HG02610 (cell line): ENCODE data around the gene ZNF273.
"Not testable (repeated sequence)": the region's sequence is repeated elsewhere in the genome, so short reads cannot be mapped to it uniquely, and the experiment has no call there.

Experiments
- ATAC-seq: cut with Tn5 transposase; IDR thresholded peaks from one replicate; pipeline ENCODE4 v1.9.1; 2021; ENCODE audit warnings: mild to moderate bottlenecking, moderate library complexity; ENCODE audit not compliant: unreplicated experiment

ZNF273 gene

DNA sequence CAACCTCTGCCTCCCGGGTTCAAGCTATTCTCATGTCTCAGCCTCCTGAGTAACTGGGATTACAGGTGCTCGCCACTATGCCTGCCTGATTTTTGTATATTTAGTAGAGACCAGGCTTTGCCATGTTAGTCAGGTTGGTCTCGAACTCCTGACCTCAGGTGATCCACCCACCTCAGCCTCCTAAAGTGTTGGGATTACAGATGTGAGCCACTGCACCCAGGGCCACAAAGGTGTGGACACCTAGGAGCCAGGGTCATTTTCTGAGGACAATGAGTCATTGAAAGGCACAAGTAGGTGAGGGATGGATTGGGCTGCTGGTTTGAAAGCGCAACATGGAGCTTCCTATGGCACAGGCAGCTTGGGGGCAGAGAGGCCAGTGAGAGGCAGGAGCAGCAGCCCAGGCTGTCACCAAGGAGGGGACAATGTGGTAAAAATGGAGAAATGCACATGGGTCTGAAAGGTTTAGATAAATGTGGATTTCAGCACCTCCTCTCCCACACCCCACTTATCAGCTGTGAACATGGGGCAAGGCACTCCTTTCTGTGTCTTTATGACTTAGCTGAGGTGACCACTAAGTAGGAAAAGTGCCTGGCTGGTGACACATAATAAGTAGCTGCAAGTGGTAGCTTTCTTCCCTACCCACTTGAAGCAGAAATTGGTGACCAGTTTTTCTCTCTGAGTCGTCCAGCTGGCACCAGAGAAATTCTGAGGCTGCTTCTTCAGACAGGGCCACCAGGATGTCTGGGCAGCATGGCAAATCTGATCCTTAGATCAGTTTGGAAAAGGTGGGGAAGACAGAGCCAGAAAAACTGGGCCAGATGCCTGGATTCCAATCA lies 41.8 kb downstream of the ZNF273 start:
- ATAC-seq = not testable (repeated sequence)

DNA sequence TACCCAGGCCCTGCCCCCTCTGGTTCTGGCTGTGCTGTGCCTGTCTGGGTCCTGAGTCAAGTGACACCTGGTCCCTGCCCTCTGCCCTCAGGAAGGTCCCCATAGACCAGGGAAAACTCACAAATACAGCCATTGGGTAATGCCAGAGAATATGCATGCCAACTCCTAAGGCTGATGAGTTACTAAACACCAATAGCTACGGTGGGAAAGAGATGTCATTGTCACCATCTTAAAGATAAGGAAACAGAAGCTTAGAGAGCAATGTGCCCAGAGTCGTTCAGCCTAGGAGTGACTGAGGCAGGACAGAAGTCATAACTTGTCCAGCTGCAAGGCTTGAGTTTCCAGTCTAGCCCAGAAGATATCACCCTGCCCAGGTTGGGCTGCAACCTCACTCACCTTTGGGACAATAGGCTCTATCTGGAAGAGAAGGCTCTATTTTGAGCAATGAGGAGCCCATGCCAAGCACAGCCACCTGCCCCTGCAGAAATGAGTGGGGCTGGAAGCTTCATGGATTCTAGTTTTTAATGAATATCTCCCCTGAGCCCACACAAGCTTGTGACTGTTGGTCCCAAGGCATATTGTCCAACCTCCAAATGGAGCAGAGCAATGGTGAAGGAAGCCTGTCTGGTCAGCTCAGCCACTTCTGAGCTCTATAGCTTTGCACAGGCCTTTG lies 42.6 kb downstream of the ZNF273 start:
- no peak for ATAC-seq

DNA sequence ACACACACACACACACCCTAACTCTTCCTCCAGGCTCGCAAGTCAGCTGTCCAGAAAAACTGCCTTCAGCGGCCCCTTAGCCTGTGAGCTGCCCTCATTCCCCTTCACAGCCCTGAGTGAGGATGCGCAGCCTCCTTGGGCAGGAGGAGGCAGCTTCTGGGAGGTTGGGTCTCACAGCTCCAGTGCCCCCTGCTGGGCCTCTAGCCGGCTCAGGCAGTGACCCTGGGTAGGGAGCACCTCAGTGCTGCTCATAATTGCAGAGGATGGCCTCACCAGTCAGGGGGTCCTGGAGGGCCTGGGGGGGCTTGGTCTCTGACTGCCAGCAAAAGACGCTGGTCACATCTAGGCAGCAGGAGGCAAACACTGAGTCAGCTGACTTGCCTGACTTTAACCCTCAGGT lies 43.7 kb downstream of the ZNF273 start:
- no peak for ATAC-seq

DNA sequence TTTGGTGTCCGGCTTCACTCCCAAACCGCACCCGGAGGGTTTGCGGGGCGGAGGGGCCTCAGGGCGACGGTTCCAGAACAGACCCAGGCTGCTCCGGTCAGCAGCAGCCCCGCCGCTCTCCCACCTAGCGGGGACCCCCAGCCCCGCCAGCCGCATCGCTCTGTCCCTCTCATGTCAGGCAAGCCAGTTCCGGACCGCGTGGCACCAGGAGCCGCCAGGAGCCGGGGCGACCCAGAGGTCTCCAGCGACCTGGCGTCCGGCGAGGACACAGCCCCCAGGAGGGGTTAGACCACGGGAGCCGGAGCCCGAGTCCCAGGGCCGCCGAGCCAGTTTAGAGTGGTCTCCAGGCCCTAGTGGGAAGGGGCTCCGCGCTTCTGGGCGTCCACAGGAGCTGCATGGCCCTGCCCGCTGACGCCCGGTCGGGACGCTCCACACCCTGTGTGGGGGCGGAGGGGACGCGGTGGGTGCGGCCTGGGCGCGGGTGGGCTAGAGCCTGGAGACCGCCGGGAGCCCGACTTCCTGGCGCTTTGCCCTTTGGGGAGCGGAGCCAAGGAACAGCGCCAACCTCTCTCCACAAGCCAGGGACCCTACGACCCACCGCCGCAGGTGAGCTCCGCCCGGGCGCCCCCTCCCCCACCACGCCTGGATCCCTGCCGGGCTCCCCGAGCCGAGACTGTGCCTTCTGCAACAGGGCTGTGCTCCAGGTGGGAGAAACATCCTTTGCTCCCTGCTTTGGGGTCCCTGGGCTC lies 44.4 kb downstream of the ZNF273 start:
- no peak for ATAC-seq

DNA sequence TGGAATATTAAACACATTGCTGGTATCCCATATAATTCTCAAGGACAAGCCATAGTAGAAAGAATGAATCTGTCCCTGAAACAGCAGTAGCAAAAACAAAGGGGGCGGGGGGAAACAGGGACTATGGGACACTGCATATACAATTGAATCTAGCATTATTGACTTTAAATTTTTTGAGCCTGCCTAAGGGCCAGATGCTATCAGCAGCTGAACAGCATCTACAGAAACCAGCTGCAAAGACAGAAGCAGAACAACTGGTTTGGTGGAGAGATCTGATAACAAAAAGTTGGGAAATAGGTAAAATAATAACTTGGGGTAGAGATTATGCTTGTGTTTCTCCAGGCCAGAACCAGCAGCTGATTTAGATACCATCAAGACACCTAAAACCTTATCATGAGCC lies 45.7 kb downstream of the ZNF273 start:
- not testable (repeated sequence) for ATAC-seq

DNA sequence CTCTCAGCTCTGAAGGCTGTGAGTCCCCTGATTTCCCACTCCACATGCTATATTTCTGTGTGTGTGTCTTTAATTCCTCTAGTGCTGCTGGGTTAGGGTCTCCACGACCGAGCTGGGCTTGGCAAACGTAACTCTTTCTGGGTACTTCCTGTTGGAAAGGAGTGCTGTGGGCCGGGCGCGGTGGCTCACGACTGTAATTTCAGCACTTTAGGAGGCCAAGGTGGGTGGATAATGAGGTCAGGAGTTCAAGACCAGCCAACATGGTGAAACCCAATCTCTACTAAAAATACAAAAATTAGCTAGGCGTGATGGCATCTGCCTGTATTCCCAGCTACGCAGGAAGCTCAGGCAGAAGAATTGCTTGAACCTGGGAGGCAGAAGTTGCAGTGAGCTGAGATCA lies 47.6 kb downstream of the ZNF273 start:
- ATAC-seq = not testable (repeated sequence)

DNA sequence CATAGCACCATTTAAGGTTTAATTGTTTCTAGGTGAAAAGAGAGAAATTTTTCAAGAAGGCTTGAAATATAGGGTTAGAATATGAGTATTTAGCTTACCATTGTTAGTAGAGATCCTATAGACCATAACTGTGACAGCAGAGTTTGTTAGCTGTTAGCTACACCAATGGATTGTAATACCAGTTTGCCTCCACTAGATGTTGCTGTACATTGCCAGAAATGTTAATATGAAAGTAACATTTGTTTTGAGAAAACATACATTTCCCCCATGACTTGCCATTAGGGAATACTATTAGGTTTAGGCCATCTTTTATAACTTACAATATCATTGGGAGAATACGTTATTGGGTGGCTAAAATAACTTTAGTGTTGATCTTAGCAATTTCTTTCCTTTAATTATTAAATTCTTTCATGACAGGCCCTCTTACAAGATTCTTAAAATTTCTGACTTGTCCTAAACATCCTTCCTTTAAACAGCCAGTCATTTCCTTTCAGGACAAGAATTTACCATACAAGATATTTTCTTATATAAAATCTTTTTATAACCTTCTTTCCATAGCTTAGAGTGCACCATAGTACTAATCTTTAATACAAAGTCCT lies 48.3 kb downstream of the ZNF273 start:
- ATAC-seq = peak; percentile 66

DNA sequence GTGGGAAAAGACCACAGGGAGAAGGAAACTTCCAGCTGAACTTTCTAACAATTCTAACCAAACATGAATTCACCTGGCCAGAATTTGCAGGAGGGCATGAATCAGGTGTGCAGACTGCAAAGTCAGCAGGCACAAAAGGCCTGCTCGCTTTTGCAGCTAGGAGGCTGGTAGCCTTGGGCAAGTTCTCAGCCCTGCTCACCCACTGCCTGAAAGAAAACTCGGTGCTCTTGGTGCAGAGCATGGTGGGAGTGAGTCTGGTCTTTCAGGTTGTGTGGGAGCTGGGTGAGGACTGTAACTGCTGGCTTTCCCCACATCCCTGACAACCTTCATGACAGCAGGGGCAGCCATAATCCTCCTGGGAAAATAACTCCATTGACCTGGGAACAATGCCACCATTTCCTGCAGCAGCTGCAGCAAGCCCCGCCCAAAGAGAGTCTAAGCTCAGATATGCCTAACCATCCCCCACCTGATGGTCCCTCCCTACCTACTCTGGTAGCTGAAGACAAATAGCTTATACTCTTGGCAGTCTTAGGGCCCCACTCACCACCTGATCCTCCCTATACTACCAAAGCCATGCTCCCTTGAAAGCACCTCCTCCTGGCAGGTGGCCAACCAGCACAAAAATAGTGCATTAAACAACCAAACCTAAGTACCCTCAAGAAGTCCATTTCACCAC lies 56.1 kb downstream of the ZNF273 start:
- ATAC-seq = no peak

DNA sequence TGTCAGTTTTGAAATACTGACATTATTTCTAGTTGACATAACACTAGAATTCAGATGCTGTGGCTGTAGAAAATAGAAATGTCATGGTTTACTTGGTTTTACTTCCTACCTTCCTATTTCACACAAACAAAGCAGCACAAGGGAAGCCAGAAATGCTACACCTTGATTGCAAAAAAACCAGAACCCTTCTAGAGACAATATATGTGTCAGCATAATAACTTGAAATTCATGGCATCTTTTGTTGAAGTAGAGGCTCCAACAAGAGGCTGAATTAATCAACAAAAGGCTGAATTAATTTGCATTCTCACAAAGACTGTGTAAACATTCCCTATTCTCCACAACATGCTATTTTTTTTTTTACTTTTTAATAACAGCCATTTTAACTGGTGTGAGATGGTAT lies 62.5 kb downstream of the ZNF273 start:
- ATAC-seq = no peak

DNA sequence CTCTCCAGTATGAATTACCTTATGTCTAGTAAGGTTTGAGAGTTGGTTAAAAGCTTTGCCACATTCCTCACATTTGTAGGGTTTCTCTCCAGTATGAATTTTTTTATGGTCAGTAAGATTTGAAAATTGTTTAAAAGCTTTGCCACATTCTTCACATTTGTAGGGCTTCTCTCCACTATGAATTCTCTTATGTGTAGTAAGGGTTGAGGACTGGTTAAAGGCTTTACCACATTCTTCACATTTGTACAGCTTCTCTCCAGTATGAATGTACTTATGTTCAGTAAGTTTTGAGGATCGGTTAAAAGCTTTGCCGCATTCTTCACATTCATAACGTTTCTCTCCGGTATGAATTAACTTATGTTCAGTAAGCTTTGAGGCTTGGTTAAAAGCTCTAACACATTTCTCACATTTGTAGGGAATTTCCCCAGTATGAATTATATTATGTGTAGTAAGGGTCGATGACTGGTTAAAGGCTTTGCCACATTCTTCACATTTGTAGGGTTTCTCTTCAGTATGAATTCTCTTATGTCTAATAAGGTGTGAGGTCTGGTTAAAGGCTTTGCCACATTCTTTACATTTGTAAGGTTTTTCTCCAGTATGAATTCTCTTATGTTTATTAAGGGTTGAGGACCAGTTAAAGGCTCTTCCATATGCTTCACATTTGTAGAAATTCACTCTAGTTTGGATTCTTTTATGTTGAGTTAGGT lies 75.6 kb downstream of the ZNF273 start:
- no peak for ATAC-seq
